OCI-LY7 (cell line): ENCODE results near the gene THTPA.

Source experiments
- EZH2phosphoT487 ChIP-seq: fragments of 200-600 bp; sonication (generic); IDR thresholded peaks from 2 replicates; pipeline ENCODE4 v1.6.1; 2018; ENCODE audit warnings: low read depth, borderline replicate concordance, mild to moderate bottlenecking, mixed run types, antibody characterized with exemption, low read length, moderate library complexity, mixed read lengths
- TF ChIP-seq, protein P1 (sequence below): fragments of 200-600 bp; sonication (generic); conservative IDR thresholded peaks from 2 replicates; pipeline ENCODE4 v1.5.1; 2014; ENCODE audit warnings: mild to moderate bottlenecking, antibody characterized with exemption, low read length, moderate library complexity, mixed read lengths

DNA sequence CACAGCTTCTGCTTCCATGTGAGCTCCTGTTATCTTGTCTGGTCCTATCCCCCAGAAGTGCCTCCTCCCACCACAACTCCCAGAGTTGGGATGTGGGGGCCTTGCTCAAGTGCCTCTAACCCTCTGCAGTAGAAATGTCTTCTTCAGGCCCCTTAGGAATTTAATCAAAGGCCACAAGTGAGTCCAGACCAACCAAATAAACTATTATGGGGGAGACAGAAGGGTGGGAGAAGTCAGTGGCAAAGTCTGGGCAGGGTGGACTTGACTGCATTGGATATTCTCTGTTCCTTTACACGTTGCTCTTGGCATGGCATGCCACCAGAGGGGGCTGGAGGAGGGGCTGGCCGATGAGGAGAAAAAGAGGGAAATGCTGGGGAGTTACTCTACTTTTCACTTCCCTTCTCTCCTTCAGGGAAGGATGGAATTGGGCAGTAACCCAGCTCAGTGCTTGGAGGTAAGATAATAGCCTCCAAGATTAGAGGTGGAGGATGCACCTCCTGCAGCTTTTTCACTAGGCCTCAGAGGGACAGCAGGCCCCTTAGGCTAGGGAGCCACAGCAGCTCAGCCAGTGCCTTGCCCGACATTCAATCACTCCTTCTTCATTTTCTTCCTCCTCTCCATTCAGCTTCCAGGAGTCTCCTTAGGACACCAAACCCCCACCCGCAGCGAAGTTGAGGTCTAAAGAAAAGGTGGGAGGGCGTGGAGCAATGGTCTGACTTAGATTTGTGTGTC, 12.7 kb downstream of the THTPA start:
- TF ChIP-seq, protein P1, sequence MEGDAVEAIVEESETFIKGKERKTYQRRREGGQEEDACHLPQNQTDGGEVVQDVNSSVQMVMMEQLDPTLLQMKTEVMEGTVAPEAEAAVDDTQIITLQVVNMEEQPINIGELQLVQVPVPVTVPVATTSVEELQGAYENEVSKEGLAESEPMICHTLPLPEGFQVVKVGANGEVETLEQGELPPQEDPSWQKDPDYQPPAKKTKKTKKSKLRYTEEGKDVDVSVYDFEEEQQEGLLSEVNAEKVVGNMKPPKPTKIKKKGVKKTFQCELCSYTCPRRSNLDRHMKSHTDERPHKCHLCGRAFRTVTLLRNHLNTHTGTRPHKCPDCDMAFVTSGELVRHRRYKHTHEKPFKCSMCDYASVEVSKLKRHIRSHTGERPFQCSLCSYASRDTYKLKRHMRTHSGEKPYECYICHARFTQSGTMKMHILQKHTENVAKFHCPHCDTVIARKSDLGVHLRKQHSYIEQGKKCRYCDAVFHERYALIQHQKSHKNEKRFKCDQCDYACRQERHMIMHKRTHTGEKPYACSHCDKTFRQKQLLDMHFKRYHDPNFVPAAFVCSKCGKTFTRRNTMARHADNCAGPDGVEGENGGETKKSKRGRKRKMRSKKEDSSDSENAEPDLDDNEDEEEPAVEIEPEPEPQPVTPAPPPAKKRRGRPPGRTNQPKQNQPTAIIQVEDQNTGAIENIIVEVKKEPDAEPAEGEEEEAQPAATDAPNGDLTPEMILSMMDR = peak; percentile 76
- TF ChIP-seq EZH2phosphoT487 = no peak
